Uterus (tissue), 2 donors: ENCODE data around the gene ZIC1.

Experiments used
- CTCF ChIP-seq, 4 experiments: fragments of 200-600 bp in 2 of 4; fragments of 450-650 bp in 2 of 4; sonication (generic) in 2 of 4; IDR thresholded peaks; one replicate each; pipeline ENCODE4 v1.5.1; 2016 to 2019; ENCODE audit warnings: antibody characterized with exemption in 4 of 4, mild to moderate bottlenecking in 2 of 4, moderate library complexity in 1 of 4
- POLR2A ChIP-seq, 2 donors: fragments of 450-650 bp; IDR thresholded peaks; one replicate each; pipeline ENCODE4 v1.6.1; 2016; ENCODE audit warnings: antibody characterized with exemption in 2 of 2, mild to moderate bottlenecking in 1 of 2, moderate library complexity in 1 of 2

DNA sequence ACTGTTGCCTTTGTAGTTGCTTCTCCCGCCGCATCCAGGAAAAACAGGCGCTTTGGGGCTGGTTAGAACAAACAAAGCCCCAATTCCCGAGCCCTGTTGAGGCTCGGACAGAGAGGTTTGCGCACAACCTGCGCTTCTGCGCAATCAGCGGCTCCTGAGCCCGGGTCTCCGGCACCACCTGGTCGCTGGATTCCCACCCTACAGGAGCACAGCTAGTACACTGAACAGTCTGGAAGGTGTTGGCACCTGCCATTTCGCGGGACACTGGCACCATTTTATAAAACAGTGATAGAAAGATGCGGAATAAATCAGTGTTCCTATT, 16.6 kb upstream of the ZIC1 start:
- TF ChIP-seq CTCF (IDR thresholded peaks at IDR 0.05) (no peak), POLR2A (IDR thresholded peaks at IDR 0.05) (no peak)
